OCI-LY3 (cell line): ENCODE measurements around the gene EVA1A.

Experiments used
- CTCF ChIP-seq: fragments of 200-600, 300-600 bp; sonication (generic); IDR thresholded peaks from 2 replicates; pipeline ENCODE4 v1.5.1; 2014; ENCODE audit warnings: antibody characterized with exemption, low read length, low read depth
- EZH2phosphoT487 ChIP-seq: fragments of 200-600 bp; shearing (Covaris generic); IDR thresholded peaks from 2 replicates; pipeline ENCODE4 v1.6.1; 2018; ENCODE audit warnings: antibody characterized with exemption, mixed run types, low read depth

DNA sequence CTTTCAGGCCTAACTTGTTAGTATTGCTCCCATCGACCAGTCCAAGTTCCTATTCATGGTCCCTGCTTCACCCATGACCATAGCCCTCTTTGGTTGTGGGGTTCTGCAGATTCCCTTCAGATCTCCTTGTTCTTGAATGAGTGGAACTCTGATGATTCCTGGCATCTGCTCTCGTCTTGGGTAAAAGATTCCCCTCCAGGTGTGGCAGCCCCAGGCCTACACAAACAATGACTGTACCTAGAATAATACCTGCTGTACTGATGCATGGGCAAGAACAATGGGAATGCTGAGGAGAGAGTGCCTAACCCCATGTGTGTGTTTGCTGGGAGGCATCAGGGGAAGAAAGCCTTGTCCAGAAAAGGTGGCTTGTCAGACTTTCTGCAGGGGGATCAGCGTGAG is 46.7 kb upstream of the EVA1A start:
- TF ChIP-seq CTCF (no peak), EZH2phosphoT487 (no peak)
